AG04450 (cell line): Measurements from ENCODE around the gene L1CAM. TPM values are rescaled to one million over a fixed set of nuclear protein-coding genes. Genes with fewer than 3 reads are reported as not detected.

Source experiments
- CTCF ChIA-PET: fragments of 300-600, 350-600 bp; formaldehyde crosslinking; extraction: SDS; loops from one replicate; lab custom pipeline; 2022; ENCODE audit warnings: antibody characterized with exemption, inconsistent platforms; lab: Charles Lee
- POLR2A ChIA-PET: fragments of 350-600 bp; formaldehyde crosslinking; extraction: SDS; loops from one replicate; lab custom pipeline; 2021; ENCODE audit warnings: antibody characterized with exemption, inconsistent platforms; lab: Yijun Ruan, JAX
- DNase-seq: peaks from one replicate; pipeline ENCODE4 v3.0.0-alpha.2; 2011; ENCODE audit warnings: low read depth, low spot score
- H3K27ac ChIP-seq: one replicate; pipeline ENCODE4 v1.5.1; 2012; ENCODE audit warnings: low read depth, low read length, control low read depth
- H3K27me3 ChIP-seq: one replicate; pipeline ENCODE4 v1.6.0; 2012; ENCODE audit warnings: low read length; ENCODE audit not compliant: control insufficient read depth, insufficient read depth
- H3K4me3 ChIP-seq: 2 replicates; pipeline ENCODE4 v1.5.1; 2011; ENCODE audit warnings: mild to moderate bottlenecking, low read depth, low read length, control low read depth
- H3K9me3 ChIP-seq: 2 replicates; pipeline ENCODE4 v1.5.1; 2012; ENCODE audit warnings: low read length; ENCODE audit not compliant: control insufficient read depth, insufficient read depth
- CTCF ChIP-seq: IDR thresholded peaks from 2 replicates; pipeline ENCODE4 v1.5.1; 2011; ENCODE audit warnings: low read depth, low read length, control low read depth, inconsistent platforms
- polyA plus RNA-seq: library from polyadenylated mRNA; depleted of rRNA; stranded (reverse); fragments of >200 nt; gene quantifications from 2 replicates; pipeline ENCODE4 v1.2.3, GENCODE V29; 2011

Gene L1CAM
- polyA plus RNA-seq, 1 experiment = 0.10 TPM

- no peaks in the 10 kb centered on the region for H3K9me3 ChIP-seq
- ChIA-PET POLR2A (no interaction called here), CTCF (no interaction called here)
- H3K4me3 ChIP-seq = no peak overlapping the region
- H3K27me3 ChIP-seq = peaks cover 2% of the 10 kb centered on the region
- DNase-seq = no peak
- TF ChIP-seq CTCF = no peak
- H3K27ac ChIP-seq = no peak overlapping the region
These were observed 16.3 kb downstream of the L1CAM start for GRCh38 chrX:153869473-153870287.

GRCh38 chrX:153868576-153869472, 17.1 kb downstream of the L1CAM start:
- TF ChIP-seq CTCF = no peak
- H3K9me3 ChIP-seq = no peaks in the 10 kb centered on the region
- H3K27me3 ChIP-seq = peaks cover 2% of the 10 kb centered on the region
- POLR2A ChIA-PET = no interaction called here
- DNase-seq = no peak
- no peak overlapping the region for H3K4me3 ChIP-seq
- CTCF ChIA-PET = no interaction called here
- no peak overlapping the region for H3K27ac ChIP-seq

- no peak overlapping the region for H3K4me3 ChIP-seq
- CTCF ChIA-PET = no interaction called here
- H3K9me3 ChIP-seq = no peaks in the 10 kb centered on the region
- peaks cover 2% of the 10 kb centered on the region for H3K27me3 ChIP-seq
- POLR2A ChIA-PET = no interaction called here
- no peak overlapping the region for H3K27ac ChIP-seq
- no peak for TF ChIP-seq CTCF
- DNase-seq = no peak
These were observed 18.3 kb downstream of the L1CAM start for GRCh38 chrX:153867671-153868070.

GRCh38 chrX:153867139-153867538, 18.8 kb downstream of the L1CAM start:
- peaks cover 2% of the 10 kb centered on the region for H3K27me3 ChIP-seq
- H3K27ac ChIP-seq = no peak overlapping the region
- ChIA-PET POLR2A (no interaction called here), CTCF (no interaction called here)
- no peak for TF ChIP-seq CTCF
- H3K9me3 ChIP-seq = no peaks in the 10 kb centered on the region
- no peak for DNase-seq
- H3K4me3 ChIP-seq = no peak overlapping the region
